Measurements from ENCODE around the gene KY. TPM values are rescaled to one million over a fixed set of nuclear protein-coding genes. Genes with fewer than 3 reads are reported as not detected.

Gene KY
- total and polyA plus RNA-seq, 10 of the 15 experiments (the other 5 are each of a cell fraction or from before 2014, with no cell fraction given): 0.04 to 0.11 TPM; not detected in 8

- intact Hi-C loops (cut with micrococcal nuclease; ENCODE audit: unreplicated experiment): no loop called here
- no TSS peak for BruUV-seq (replicated peaks)
- H3K27ac ChIP-seq (ENCODE audit: control insufficient read depth, insufficient read depth): no peak overlapping the region
- H3K9me3 ChIP-seq (replicated peaks; ENCODE audit: control insufficient read depth, insufficient read depth, low read length): no peaks in the 10 kb centered on the region
- WGBS (ENCODE audit: insufficient coverage, insufficient replicate concordance, low lambda C conversion rate, missing lambda C conversion rate): 16% methylated on average over 11 of the region's 11 CpGs
- ChIA-PET RAD21 (ENCODE audit: unreplicated experiment) (no interaction called here), POLR2A (no interaction called here), SMC1A (ENCODE audit: uncharacterized antibody, unreplicated experiment) (no interaction called here), CTCF (no interaction called here)
- DNase-seq (ENCODE audit: low read depth, low spot score) (no peak), ATAC-seq (no peak), FAIRE-seq (no peak)
- H2AFZ ChIP-seq (ENCODE audit: control insufficient read depth, low read depth, low read length): no peak overlapping the region
- H4K20me1 ChIP-seq (ENCODE audit: control insufficient read depth, insufficient read depth): no peaks in the 10 kb centered on the region
- H3K79me2 ChIP-seq (ENCODE audit: control insufficient read depth, insufficient read depth, low read length): no peaks in the 10 kb centered on the region
- H3K4me2 ChIP-seq (ENCODE audit: control insufficient read depth, insufficient read depth): no peak overlapping the region
- H3K36me3 ChIP-seq (ENCODE audit: control insufficient read depth in 2 of 2, insufficient read depth in 2 of 2, low read length in 1 of 2): no peaks in the 10 kb centered on the region
- H3K4me3 ChIP-seq: no peak overlapping the region
- H3K4me1 ChIP-seq (ENCODE audit: control insufficient read depth, insufficient read depth, low read length): no peaks in the 10 kb centered on the region
- in situ Hi-C loops (cut with MboI): no loop called here
- H3K9ac ChIP-seq (ENCODE audit: control insufficient read depth, insufficient read depth, low read length): no peak overlapping the region
- TF ChIP-seq EP300 (IDR thresholded peaks at IDR 0.05; ENCODE audit: borderline replicate concordance in 1 of 2, control insufficient read depth in 1 of 2, low read depth in 2 of 2, low read length in 2 of 2): no peak
- no peak for TF ChIP-seq NR2C2 (IDR thresholded peaks at IDR 0.05; ENCODE audit: borderline replicate concordance, control insufficient read depth, insufficient read length, low read depth)
- no peak for TF ChIP-seq CUX1 (IDR thresholded peaks at IDR 0.05; ENCODE audit: insufficient replicate concordance, low read depth, low read length)
- no peak for TF ChIP-seq BMI1 (IDR thresholded peaks at IDR 0.05; ENCODE audit: borderline replicate concordance)
- TF ChIP-seq NBN (IDR thresholded peaks at IDR 0.05): no peak
- TF ChIP-seq HDAC6 (IDR thresholded peaks at IDR 0.05; ENCODE audit: unreplicated experiment): no peak
- no peak for TF ChIP-seq CREM (IDR thresholded peaks at IDR 0.05; ENCODE audit: low read depth)
- no peak for TF ChIP-seq GATAD2B (conservative IDR thresholded peaks at IDR 0.05; ENCODE audit: low read depth)
- no peak for TF ChIP-seq ETV6 (conservative IDR thresholded peaks at IDR 0.05 in 1 of 2, IDR thresholded peaks at IDR 0.05 in 1 of 2; ENCODE audit: borderline replicate concordance in 1 of 2, low read depth in 1 of 2)
- peaks cover 0 to 2% of the 10 kb centered on the region in 2 experiments; a peak in 2 of 4 replicates for H3K27me3 ChIP-seq (replicated peaks in 1 of 2; ENCODE audit: control insufficient read depth in 2 of 2, insufficient read depth in 2 of 2, low read length in 1 of 2)
Measured at GRCh38 chr3:134610432-134611385, 40.1 kb downstream of the KY start.
